CD4-positive, CD25-positive, alpha-beta regulatory T cell (primary cell): ENCODE data around the gene NANP. TPM values are rescaled to one million over a fixed set of nuclear protein-coding genes. Genes with fewer than 3 reads are reported as not detected.
"Not testable (repeated sequence)": the region's sequence is repeated elsewhere in the genome, so short reads cannot be mapped to it uniquely, and the experiment has no call there.

Experiments
- ATAC-seq, 2 donors: fragments of 150-1000 bp; cut with Tn5 transposase; one replicate each; pipeline ENCODE4 v1.10.0; 2021; ENCODE audit warnings: low read depth in 2 of 2, moderate number of reproducible peaks in 2 of 2, moderate library complexity in 1 of 2
- DNase-seq, 3 donors: peaks; one replicate each; pipeline versions ENCODE4 v3.0.0 to v3.0.0-alpha.2; 2012 to 2022; ENCODE audit warnings: mixed read lengths in 1 of 3
- H3K27ac ChIP-seq: one replicate; pipeline ENCODE4 v1.7.0; 2013; ENCODE audit warnings: mild to moderate bottlenecking, low read length; ENCODE audit not compliant: insufficient read depth, poor library complexity, severe bottlenecking
- H3K27me3 ChIP-seq: one replicate; pipeline ENCODE4 v1.7.0; 2013; ENCODE audit warnings: low read length; ENCODE audit not compliant: control insufficient read depth, insufficient read depth
- H3K36me3 ChIP-seq: one replicate; pipeline ENCODE4 v1.7.0; 2013; ENCODE audit warnings: mild to moderate bottlenecking, low read length, moderate library complexity; ENCODE audit not compliant: control insufficient read depth, insufficient read depth
- H3K4me1 ChIP-seq: 2 replicates; pipeline ENCODE4 v1.7.0; 2013; ENCODE audit warnings: mild to moderate bottlenecking, low read length; ENCODE audit not compliant: insufficient read depth, control insufficient read depth, poor library complexity, severe bottlenecking
- H3K4me3 ChIP-seq: one replicate; pipeline ENCODE4 v1.7.0; 2013; ENCODE audit warnings: low read depth, mild to moderate bottlenecking, low read length, moderate library complexity
- H3K9me3 ChIP-seq, 2 experiments: 1 replicate in 1 of 2; 2 replicates in 1 of 2; pipeline ENCODE4 v1.7.0; 2013; ENCODE audit warnings: low read length in 2 of 2, mild to moderate bottlenecking in 1 of 2, moderate library complexity in 1 of 2; ENCODE audit not compliant: control insufficient read depth in 2 of 2
- H3K27ac Mint-ChIP-seq, 3 donors: one replicate each; pipeline ENCODE4 v1.8.0; 2020 to 2022; ENCODE audit warnings: mild to moderate bottlenecking in 3 of 3, mixed read lengths in 3 of 3, moderate library complexity in 2 of 3
- H3K27me3 Mint-ChIP-seq: one replicate; pipeline ENCODE4 v1.8.0; 2022; ENCODE audit warnings: mild to moderate bottlenecking, mixed read lengths
- H3K36me3 Mint-ChIP-seq: one replicate; pipeline ENCODE4 v1.8.0; 2020; ENCODE audit warnings: mixed read lengths
- H3K4me1 Mint-ChIP-seq, 4 donors: one replicate each; pipeline ENCODE4 v1.8.0; 2020 to 2022; ENCODE audit warnings: mixed read lengths in 4 of 4, mild to moderate bottlenecking in 1 of 4
- H3K4me3 Mint-ChIP-seq, 4 donors: one replicate each; pipeline ENCODE4 v1.8.0; 2020 to 2022; ENCODE audit warnings: mild to moderate bottlenecking in 4 of 4, mixed read lengths in 4 of 4, moderate library complexity in 3 of 4
- H3K9me3 Mint-ChIP-seq, 7 donors: one replicate each; pipeline ENCODE4 v1.8.0; 2020 to 2022; ENCODE audit warnings: mixed read lengths in 7 of 7, mild to moderate bottlenecking in 3 of 7, moderate library complexity in 2 of 7
- polyA plus RNA-seq, 4 donors: library from polyadenylated mRNA; unstranded; fragments of 300-500 nt; fragmentation: Illumina TruSeq; gene quantifications; one replicate each; pipeline ENCODE4 v1.2.3, GENCODE V29; 2021
- total RNA-seq: library from RNA; stranded (reverse); gene quantifications from one replicate; pipeline ENCODE4 v1.2.3, GENCODE V29; 2022

Gene NANP, protein sequence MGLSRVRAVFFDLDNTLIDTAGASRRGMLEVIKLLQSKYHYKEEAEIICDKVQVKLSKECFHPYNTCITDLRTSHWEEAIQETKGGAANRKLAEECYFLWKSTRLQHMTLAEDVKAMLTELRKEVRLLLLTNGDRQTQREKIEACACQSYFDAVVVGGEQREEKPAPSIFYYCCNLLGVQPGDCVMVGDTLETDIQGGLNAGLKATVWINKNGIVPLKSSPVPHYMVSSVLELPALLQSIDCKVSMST
- total RNA-seq (1.1 TPM), polyA plus RNA-seq (1 to 10 TPM in 2 of 4 donors, under 1 TPM in 2; 0.66 to 1.1 (median 0.97) TPM)

DNA sequence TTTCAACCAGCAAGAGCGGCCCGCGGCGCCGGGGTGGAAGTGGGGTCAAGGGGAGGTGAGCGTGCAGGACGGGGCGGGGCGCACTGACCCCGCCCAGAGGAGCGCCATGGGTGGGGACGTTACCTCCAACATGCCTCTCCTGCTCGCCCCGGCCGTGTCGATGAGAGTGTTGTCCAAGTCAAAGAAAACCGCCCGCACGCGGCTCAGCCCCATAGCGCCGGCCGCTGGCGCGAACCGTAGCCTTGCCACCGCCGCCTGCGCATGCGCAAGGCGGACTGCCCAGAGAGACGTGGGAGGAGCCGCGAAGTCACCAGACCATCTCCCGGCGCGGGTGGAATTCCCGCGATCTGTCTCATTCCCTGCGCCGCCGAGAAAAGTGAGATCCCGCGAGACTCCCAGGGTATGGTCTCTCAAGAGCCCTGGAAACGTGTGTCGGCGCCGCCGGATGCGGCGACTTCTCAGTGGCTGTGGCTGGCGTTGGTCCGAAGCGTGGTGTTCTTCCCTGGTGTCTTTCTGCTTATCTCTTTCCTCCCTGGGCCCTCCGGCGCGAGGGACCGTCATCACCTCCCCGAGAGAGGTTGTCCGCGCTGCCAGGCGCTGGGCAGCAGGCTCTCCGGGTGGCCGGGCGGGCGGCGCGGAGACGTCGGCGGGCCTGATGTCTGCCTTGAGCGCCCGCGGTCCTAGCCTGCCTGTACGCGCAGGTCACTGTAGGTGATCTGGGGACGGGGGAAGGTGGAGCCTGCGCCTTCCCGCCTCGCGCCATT is at the start of gene NANP:
Gene NANP, minus strand, starts transcription at position 279 of the 764 bp plus-strand sequence. Its CDS starts 66 bp downstream, at position 213.
- Mint-ChIP-seq H3K27ac (peak within 1 kb of the TSS; percentile 90 to 93 (median 91)), H3K4me1 (peaks cover 13 to 31% (median 17%) of the 10 kb centered on the region in 4 donors), H3K4me3 (peak within 1 kb of the TSS; percentile 96 to 97 (median 96)), H3K36me3 (peaks cover 6% of the 10 kb centered on the region), H3K9me3 (peaks cover 0 to 4% (median 0%) of the 10 kb centered on the region in 7 donors), H3K27me3 (no peaks in the 10 kb centered on the region)
- peak within 1 kb of the TSS; percentile 66 for H3K27ac ChIP-seq
- no peaks in the 10 kb centered on the region for H3K9me3 ChIP-seq
- ATAC-seq (peak; percentile 82 to 83), DNase-seq (peak; percentile 73 to 92 (median 76))
- H3K27me3 ChIP-seq: no peaks in the 10 kb centered on the region
- no peaks in the 10 kb centered on the region for H3K36me3 ChIP-seq
- peak within 1 kb of the TSS; percentile 78 for H3K4me3 ChIP-seq
- peaks cover 15% of the 10 kb centered on the region for H3K4me1 ChIP-seq

DNA sequence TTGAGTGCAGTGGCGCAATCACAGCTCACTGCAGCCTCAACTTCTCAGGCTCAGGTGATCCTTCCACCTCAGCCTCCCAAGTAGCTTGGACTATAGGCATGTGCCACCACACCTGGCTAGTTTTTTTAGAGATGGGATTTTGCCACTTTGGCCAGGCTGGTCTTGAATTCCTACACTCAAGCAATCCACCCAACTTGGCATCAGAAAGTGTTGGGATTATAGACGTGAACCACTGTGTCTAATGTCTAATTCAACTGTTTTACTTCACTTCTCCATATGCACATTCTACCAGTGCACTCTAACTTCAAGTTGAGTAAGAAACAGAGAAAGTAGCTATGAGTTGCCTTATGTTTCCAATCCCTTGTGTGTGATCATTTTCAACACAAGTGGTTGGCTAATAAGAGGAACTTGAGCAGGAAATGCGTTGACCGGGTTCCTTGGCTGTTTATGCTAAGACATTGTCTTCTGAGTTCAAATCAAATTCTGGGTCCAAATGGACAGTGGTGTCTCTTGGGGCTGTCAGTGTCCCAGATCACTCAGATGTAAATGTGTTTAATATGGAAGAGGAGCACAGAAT is 48.9 kb upstream of the NANP start:
- Mint-ChIP-seq H3K4me3 (no peak overlapping the region), H3K27me3 (no peaks in the 10 kb centered on the region), H3K4me1 (peaks cover 0 to 13% (median 5%) of the 10 kb centered on the region in 4 donors), H3K27ac (no peak overlapping the region), H3K36me3 (peaks cover 45% of the 10 kb centered on the region), H3K9me3 (no peaks in the 10 kb centered on the region)
- no peaks in the 10 kb centered on the region for H3K27me3 ChIP-seq
- no peak overlapping the region for H3K27ac ChIP-seq
- no peak overlapping the region for H3K4me3 ChIP-seq
- no peaks in the 10 kb centered on the region for H3K4me1 ChIP-seq
- no peaks in the 10 kb centered on the region for H3K9me3 ChIP-seq
- peaks cover 42% of the 10 kb centered on the region for H3K36me3 ChIP-seq
- ATAC-seq: no peak
- no peak for DNase-seq

DNA sequence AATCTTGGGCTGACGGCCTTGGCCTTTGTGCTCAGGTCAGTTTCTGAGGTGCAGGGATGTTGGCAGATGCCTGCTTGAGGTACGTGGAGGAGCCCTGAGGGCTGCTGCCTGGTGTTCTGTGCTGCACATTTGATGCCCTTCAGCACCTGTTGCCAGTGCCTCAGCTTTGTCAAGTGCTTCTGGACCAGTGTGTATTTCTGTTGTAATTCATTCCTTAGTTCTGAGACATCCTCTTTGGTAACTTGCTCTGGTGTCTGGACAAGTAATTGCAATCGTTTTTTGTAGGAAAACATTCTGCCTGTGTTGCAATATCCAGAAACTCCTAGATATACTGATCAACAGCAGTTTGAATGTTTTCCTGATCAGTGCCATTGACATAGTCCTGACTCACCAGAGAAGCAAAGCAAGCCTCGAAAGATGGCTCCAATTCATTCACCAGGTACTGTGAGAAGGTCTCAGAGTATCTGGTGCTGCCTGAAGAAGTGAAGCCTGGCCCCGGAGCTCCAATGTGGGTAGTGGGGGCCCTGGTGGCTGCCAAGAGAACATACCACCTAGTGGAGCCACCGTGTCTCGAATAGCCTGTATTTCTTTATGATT is 46.1 kb upstream of the NANP start:
- DNase-seq: peak in 1 of 3 donors; percentile 7

DNA sequence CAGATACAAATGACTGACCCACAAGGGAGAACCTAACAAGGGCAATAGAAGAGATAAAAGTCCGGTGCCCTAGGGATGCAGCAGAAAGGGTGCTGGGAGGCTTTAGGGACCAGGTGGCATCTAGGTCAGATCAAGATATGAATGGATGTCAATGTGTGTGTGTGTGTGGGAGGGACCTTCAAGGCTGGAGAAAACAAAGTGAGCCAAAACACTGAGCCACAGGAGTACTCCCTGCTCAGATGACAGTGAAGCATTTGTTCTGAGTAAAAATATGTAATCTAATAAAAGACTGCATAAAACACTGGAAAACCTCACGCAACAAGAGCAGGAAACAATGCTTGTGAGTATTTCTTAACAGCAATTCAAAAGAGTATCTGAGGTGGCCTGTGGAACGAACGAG is 44.6 kb upstream of the NANP start:
- H3K36me3 Mint-ChIP-seq: peaks cover 5% of the 10 kb centered on the region
- no peaks in the 10 kb centered on the region for H3K4me1 ChIP-seq
- peaks cover 0 to 4% (median 0%) of the 10 kb centered on the region in 4 donors for H3K4me1 Mint-ChIP-seq
- H3K36me3 ChIP-seq: peaks cover 3% of the 10 kb centered on the region
- DNase-seq: no peak
- no peak for ATAC-seq
- H3K27me3 Mint-ChIP-seq: no peaks in the 10 kb centered on the region
- H3K27ac ChIP-seq: no peak overlapping the region
- no peak overlapping the region for H3K4me3 ChIP-seq
- no peak overlapping the region for H3K27ac Mint-ChIP-seq
- no peak overlapping the region for H3K4me3 Mint-ChIP-seq
- peaks cover 0 to 3% (median 0%) of the 10 kb centered on the region in 7 donors for H3K9me3 Mint-ChIP-seq
- no peaks in the 10 kb centered on the region for H3K27me3 ChIP-seq
- H3K9me3 ChIP-seq: no peaks in the 10 kb centered on the region

More for the DNA sequence above, 46.1 kb upstream of the NANP start:
- H3K4me3 ChIP-seq: no peak overlapping the region
- no peaks in the 10 kb centered on the region for H3K27me3 Mint-ChIP-seq
- H3K9me3 ChIP-seq: no peaks in the 10 kb centered on the region
- H3K27ac Mint-ChIP-seq: peak overlapping the region in 1 of 3 donors; percentile 21
- H3K4me1 ChIP-seq: no peaks in the 10 kb centered on the region
- no peaks in the 10 kb centered on the region for H3K27me3 ChIP-seq
- no peak overlapping the region for H3K27ac ChIP-seq
- H3K9me3 Mint-ChIP-seq: peaks cover 0 to 3% (median 0%) of the 10 kb centered on the region in 7 donors
- no peak overlapping the region for H3K4me3 Mint-ChIP-seq
- H3K36me3 Mint-ChIP-seq: peaks cover 19% of the 10 kb centered on the region
- peaks cover 18% of the 10 kb centered on the region for H3K36me3 ChIP-seq
- no peak for ATAC-seq
- H3K4me1 Mint-ChIP-seq: peaks cover 0 to 8% (median 1%) of the 10 kb centered on the region in 4 donors

DNA sequence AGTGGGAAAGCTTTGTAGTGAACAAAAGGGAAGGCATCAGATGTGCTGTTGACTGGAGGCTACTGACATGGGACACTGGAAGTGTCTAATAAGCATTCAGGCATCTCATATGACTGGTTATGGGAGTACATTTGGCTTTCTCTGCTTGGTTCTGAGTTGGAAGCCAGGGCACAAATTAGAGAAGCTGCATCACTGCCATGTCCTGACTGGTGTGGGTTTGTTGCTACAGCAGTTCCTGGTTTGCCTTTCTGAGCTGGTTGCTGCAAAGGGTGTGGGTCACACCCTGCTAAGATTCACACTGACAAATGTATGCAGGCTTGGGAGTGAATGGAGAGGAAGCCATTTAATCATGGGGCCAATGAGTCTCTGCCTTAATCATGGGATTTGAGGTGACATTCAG is 36.2 kb upstream of the NANP start:
- H3K9me3 Mint-ChIP-seq: no peaks in the 10 kb centered on the region
- H3K36me3 Mint-ChIP-seq: peaks cover 14% of the 10 kb centered on the region
- H3K27ac Mint-ChIP-seq: peak overlapping the region in 1 of 3 donors; percentile 8

DNA sequence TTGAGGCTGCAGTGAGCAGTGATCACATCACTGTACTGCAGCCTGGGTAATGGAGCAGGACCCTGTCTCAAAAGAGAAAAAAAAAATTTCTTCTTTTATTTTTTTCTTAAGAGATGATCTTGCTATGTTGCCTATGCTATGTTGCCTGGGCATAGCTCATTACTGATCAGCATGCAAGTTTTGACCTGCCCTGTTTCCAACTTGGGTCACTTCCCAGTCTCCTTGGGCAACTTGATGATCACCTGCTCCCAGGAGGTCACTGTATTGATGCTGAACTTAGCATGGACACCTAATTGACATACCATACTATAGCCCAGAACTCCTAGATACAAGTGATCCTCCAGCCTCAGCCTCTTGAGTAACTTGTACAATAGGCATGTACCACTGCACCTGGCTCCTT is 30.7 kb upstream of the NANP start:
- DNase-seq: no peak
- H3K9me3 ChIP-seq: no peaks in the 10 kb centered on the region
- Mint-ChIP-seq H3K4me3 (no peak overlapping the region), H3K9me3 (no peaks in the 10 kb centered on the region), H3K4me1 (no peaks in the 10 kb centered on the region), H3K27ac (no peak overlapping the region), H3K36me3 (peaks cover 11% of the 10 kb centered on the region), H3K27me3 (no peaks in the 10 kb centered on the region)
- no peaks in the 10 kb centered on the region for H3K4me1 ChIP-seq
- H3K4me3 ChIP-seq: no peak overlapping the region
- H3K27ac ChIP-seq: no peak overlapping the region
- H3K27me3 ChIP-seq: no peaks in the 10 kb centered on the region
- H3K36me3 ChIP-seq: no peaks in the 10 kb centered on the region
- ATAC-seq: no peak

More for the DNA sequence above, 36.2 kb upstream of the NANP start:
- no peak overlapping the region for H3K4me3 Mint-ChIP-seq
- H3K27ac ChIP-seq: no peak overlapping the region
- H3K27me3 ChIP-seq: no peaks in the 10 kb centered on the region
- H3K9me3 ChIP-seq: no peaks in the 10 kb centered on the region
- no peaks in the 10 kb centered on the region for H3K4me1 ChIP-seq
- no peak for ATAC-seq
- no peaks in the 10 kb centered on the region for H3K36me3 ChIP-seq
- no peak overlapping the region for H3K4me3 ChIP-seq
- H3K27me3 Mint-ChIP-seq: no peaks in the 10 kb centered on the region
- peaks cover 0 to 4% (median 0%) of the 10 kb centered on the region in 4 donors for H3K4me1 Mint-ChIP-seq
- DNase-seq: no peak

DNA sequence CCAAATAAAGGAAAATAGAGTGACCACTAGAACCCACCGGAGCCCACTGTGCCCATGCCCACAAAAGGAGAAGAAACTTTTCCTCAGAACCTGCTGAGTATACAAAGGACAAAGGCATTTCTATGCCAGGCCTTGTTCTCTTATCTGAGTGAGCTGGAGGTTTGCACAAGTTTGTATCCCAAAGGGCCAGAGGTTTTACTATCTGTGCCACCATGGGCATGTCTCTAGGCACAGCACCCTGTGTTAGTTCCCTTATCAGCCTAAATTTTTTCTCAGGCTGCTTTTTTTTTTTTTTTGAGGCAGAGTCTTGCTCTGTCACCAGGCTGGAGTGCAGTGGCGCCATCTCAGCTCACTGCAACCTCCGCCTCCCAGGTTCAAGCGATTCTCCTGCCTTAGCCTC is 29.1 kb upstream of the NANP start:
- not testable (repeated sequence) for H3K27me3 Mint-ChIP-seq, H3K4me1 Mint-ChIP-seq, H3K36me3 ChIP-seq, H3K4me1 ChIP-seq, H3K9me3 Mint-ChIP-seq, ATAC-seq, H3K27ac ChIP-seq, H3K4me3 Mint-ChIP-seq, DNase-seq, H3K4me3 ChIP-seq, H3K27me3 ChIP-seq, H3K27ac Mint-ChIP-seq, H3K9me3 ChIP-seq
- peaks cover 16% of the 10 kb centered on the region for H3K36me3 Mint-ChIP-seq
